ENCODE data around the gene EBF3. TPM values are rescaled to one million over a fixed set of nuclear protein-coding genes. Genes with fewer than 3 reads are reported as not detected.

The EBF3 gene
- polyA plus RNA-seq, 1 experiment = 0.32 TPM

DNA sequence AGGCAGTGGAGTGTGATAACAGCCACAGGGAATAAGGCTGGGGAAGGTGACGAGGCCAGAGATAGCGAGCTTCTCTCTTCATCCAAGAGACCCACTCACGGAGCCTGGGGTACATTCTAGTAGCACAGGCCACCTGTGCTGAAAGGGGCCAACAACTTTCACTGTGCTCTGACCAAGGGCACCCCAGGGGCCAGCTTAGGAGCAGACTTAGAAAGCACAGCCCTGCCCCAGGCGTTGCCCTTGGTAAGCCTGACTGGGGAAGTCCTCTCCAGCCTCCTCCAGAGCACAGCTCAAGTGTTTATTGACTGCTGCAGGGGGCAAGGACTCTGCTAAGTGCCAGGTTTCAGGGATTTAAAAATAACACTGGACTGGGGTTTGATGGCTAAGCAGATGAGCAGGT, 44.7 kb downstream of the EBF3 start:
- POLR2A ChIA-PET = no interaction called here
- CTCF ChIA-PET = no interaction called here

GRCh38 chr10:129918836-129919235, 45.2 kb downstream of the EBF3 start:
- CTCF ChIA-PET = no interaction called here
- POLR2A ChIA-PET = no interaction called here
- no peaks in the 10 kb centered on the region for H3K36me3 ChIP-seq (ENCODE audit: control insufficient read depth, insufficient read depth, low read length)
- DNase-seq (ENCODE audit: low read depth) = no peak
- TF ChIP-seq CTCF (IDR thresholded peaks at IDR 0.05; ENCODE audit: insufficient read depth, low read depth, low read length) = no peak
- H3K4me3 ChIP-seq (ENCODE audit: low read depth, low read length) = no peak overlapping the region
- H3K27me3 ChIP-seq (ENCODE audit: control insufficient read depth, insufficient read depth, low read length) = no peaks in the 10 kb centered on the region

More for the DNA sequence above, 44.7 kb downstream of the EBF3 start:
- no peak for TF ChIP-seq CTCF (IDR thresholded peaks at IDR 0.05; ENCODE audit: insufficient read depth, low read depth, low read length)
- Histone ChIP-seq H3K4me3 (ENCODE audit: low read depth, low read length) (no peak overlapping the region), H3K27me3 (ENCODE audit: control insufficient read depth, insufficient read depth, low read length) (no peaks in the 10 kb centered on the region), H3K36me3 (ENCODE audit: control insufficient read depth, insufficient read depth, low read length) (no peaks in the 10 kb centered on the region)
- no peak for DNase-seq (ENCODE audit: low read depth)

DNA sequence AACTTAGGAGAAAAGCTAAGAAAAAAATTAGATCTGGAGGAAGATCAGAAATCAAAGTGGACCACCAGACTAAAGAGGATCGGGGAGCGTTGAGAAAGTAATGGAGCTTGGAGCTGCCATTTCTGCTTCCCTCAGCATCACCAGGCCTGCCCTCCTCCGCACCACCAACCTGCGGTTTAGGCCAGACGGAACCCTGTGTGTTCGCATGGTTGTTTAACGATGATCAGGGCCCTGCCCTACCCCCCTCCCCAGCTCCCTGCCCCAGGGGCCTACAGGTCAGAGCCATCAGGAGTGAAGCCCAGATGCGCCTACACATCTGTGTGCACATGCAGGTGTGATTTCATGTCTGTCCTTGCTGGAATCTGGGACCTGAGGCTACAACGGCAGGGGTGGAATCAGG, 45.7 kb downstream of the EBF3 start:
- no peak for DNase-seq (ENCODE audit: low read depth)
- Histone ChIP-seq H3K27me3 (ENCODE audit: control insufficient read depth, insufficient read depth, low read length) (no peaks in the 10 kb centered on the region), H3K36me3 (ENCODE audit: control insufficient read depth, insufficient read depth, low read length) (no peaks in the 10 kb centered on the region), H3K4me3 (ENCODE audit: low read depth, low read length) (no peak overlapping the region)
- TF ChIP-seq CTCF (IDR thresholded peaks at IDR 0.05; ENCODE audit: insufficient read depth, low read depth, low read length) = no peak
- ChIA-PET POLR2A (no interaction called here), CTCF (no interaction called here)

GRCh38 chr10:129917936-129918335, 46.1 kb downstream of the EBF3 start:
- CTCF ChIA-PET = no interaction called here
- DNase-seq (ENCODE audit: low read depth) = no peak
- H3K36me3 ChIP-seq (ENCODE audit: control insufficient read depth, insufficient read depth, low read length) = no peaks in the 10 kb centered on the region
- POLR2A ChIA-PET = no interaction called here
- H3K4me3 ChIP-seq (ENCODE audit: low read depth, low read length) = no peak overlapping the region
- no peak for TF ChIP-seq CTCF (IDR thresholded peaks at IDR 0.05; ENCODE audit: insufficient read depth, low read depth, low read length)
- H3K27me3 ChIP-seq (ENCODE audit: control insufficient read depth, insufficient read depth, low read length) = no peaks in the 10 kb centered on the region

DNA sequence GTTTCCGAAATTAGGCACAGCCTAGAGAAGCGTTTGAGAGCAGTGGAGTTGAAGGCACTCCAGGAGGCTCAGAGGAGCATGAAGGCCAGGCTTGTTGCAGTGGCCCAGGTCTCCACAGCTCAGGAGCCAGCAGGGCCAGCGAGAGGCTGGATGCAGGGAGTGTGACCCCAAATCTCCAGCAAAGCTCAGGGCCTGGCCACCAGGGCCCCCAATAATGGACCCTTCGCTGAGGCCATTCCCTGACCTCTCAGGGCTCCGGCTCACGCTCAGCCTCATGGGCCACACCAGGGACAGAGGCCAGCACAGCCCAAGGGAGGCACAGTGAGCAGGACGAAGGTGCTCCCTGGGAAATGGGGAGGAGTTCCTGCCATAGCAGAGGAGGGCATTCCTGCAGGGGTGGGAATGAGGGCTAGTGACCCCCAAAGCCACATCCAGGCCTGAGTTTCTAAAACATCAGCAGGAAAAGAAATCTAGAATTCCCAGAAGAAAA, 47.5 kb downstream of the EBF3 start:
- Histone ChIP-seq H3K4me3 (ENCODE audit: low read depth, low read length) (no peak overlapping the region), H3K36me3 (ENCODE audit: control insufficient read depth, insufficient read depth, low read length) (no peaks in the 10 kb centered on the region), H3K27me3 (ENCODE audit: control insufficient read depth, insufficient read depth, low read length) (no peaks in the 10 kb centered on the region)
- DNase-seq (ENCODE audit: low read depth) = no peak
- ChIA-PET CTCF (no interaction called here), POLR2A (no interaction called here)
- no peak for TF ChIP-seq CTCF (IDR thresholded peaks at IDR 0.05; ENCODE audit: insufficient read depth, low read depth, low read length)
